BE2C (cell line): ENCODE data around the gene DROSHA.

Experiments used
- DNase-seq: peaks from one replicate; pipeline ENCODE4 v3.0.0-alpha.2; 2020
- H3K27me3 ChIP-seq: fragments of 250-450 bp; sonication (Bioruptor Pico); 2 replicates; pipeline ENCODE4 v1.5.1; 2020; ENCODE audit warnings: mild to moderate bottlenecking
- H3K36me3 ChIP-seq: fragments of 250-450 bp; sonication (Bioruptor Pico); 2 replicates; pipeline ENCODE4 v1.5.1; 2020; ENCODE audit warnings: mild to moderate bottlenecking
- H3K4me1 ChIP-seq: fragments of 250-450 bp; sonication (Bioruptor Pico); 2 replicates; pipeline ENCODE4 v1.5.1; 2020
- H3K4me3 ChIP-seq: 2 replicates; pipeline ENCODE4 v1.5.1; 2011; ENCODE audit warnings: low read depth, low read length
- H3K9me3 ChIP-seq: fragments of 250-450 bp; sonication (Bioruptor Pico); 2 replicates; pipeline ENCODE4 v1.5.1; 2020
- CTCF ChIP-seq: IDR thresholded peaks from 2 replicates; pipeline ENCODE4 v1.5.1; 2012; ENCODE audit warnings: mild to moderate bottlenecking, low read depth, low read length

Gene DROSHA

DNA sequence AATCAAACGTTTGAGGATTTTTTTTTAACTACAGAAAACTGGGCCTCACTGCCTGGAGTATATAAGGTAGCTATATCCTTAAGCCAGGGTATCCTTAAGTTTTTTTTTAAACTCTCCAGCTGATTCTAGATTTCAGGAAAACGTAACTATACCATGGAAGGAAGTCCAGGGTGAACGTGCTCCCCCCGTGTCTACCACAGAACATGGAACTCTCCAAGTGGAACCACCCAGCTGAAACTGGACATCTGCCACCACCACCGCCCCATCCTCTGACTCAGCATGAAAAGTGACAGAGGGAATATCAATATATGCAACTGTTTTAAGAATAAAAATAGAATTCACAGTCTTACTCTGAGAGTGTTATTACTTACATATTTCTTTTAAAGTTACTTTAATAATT is 61.3 kb downstream of the DROSHA start:
- no peaks in the 10 kb centered on the region for H3K9me3 ChIP-seq
- peak; percentile 29 for DNase-seq
- H3K4me3 ChIP-seq: no peak overlapping the region
- peaks cover 43% of the 10 kb centered on the region for H3K36me3 ChIP-seq
- no peaks in the 10 kb centered on the region for H3K4me1 ChIP-seq
- TF ChIP-seq CTCF: no peak
- H3K27me3 ChIP-seq: no peaks in the 10 kb centered on the region

DNA sequence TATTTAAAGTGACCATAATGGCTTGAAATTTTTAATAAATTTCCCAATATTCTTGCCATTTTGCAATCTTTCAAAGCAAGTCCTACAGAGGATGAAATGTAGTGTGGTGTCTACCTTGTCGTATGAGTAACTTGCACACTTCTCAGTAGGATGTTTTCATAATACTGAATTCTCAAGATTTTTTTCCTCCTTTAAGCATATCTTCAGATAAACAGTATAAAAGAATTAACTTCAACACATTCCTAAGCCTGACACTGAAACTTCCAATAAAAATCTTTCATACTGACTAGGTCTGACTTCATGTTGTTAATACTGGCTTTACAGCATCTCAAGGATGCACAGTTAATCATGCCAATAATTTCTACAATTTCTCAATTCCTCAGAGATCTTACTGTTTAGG is 62.0 kb downstream of the DROSHA start:
- no peaks in the 10 kb centered on the region for H3K27me3 ChIP-seq
- no peak for DNase-seq
- no peak for TF ChIP-seq CTCF
- H3K9me3 ChIP-seq: no peaks in the 10 kb centered on the region
- peaks cover 46% of the 10 kb centered on the region for H3K36me3 ChIP-seq
- no peak overlapping the region for H3K4me3 ChIP-seq
- no peaks in the 10 kb centered on the region for H3K4me1 ChIP-seq

DNA sequence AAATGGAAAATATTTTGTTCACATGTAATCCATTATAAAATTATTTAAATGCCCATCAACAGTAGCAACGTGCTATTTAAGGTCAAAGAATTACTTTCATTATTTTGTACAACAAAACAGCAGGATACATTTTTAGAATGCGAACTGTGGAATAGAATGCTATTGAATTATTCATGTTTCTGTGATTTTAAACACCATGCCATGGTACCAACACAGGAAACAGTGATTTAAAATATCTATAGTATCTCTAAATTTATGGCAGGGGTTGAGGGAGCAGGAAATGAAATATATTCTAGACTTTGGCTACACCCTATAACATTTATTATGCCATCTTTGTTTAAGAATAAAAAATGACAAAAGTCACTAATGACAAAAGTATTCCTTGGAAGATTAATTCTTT is 62.4 kb downstream of the DROSHA start:
- H3K36me3 ChIP-seq: peaks cover 46% of the 10 kb centered on the region
- no peaks in the 10 kb centered on the region for H3K27me3 ChIP-seq
- H3K4me3 ChIP-seq: no peak overlapping the region
- no peaks in the 10 kb centered on the region for H3K4me1 ChIP-seq
- no peak for TF ChIP-seq CTCF
- DNase-seq: no peak
- no peaks in the 10 kb centered on the region for H3K9me3 ChIP-seq

GRCh38 chr5:31465291-31465690 is 66.6 kb downstream of the DROSHA start:
- Histone ChIP-seq H3K4me1 (no peaks in the 10 kb centered on the region), H3K36me3 (peaks cover 65% of the 10 kb centered on the region), H3K4me3 (no peak overlapping the region), H3K9me3 (no peaks in the 10 kb centered on the region), H3K27me3 (no peaks in the 10 kb centered on the region)
- DNase-seq: no peak
- no peak for TF ChIP-seq CTCF

DNA sequence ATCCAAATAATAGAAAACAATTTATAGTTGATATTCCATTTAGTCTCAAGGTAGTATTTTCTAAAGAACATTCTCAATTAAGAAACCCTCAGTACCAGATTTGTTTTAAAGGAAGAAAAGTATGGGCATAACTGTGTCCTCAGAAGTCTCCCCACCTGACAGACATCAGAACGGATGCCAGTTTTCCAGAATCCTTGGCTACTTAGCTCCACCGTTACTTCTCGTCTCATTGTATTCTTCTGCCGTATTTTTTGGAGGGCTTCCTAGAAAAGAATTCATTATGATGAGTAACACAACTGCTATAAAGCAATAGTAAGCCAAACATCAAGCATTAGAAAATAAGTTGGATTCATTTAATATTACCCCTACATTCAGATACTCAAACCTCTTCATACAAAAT is 67.8 kb downstream of the DROSHA start:
- DNase-seq: no peak
- no peaks in the 10 kb centered on the region for H3K9me3 ChIP-seq
- H3K36me3 ChIP-seq: peaks cover 69% of the 10 kb centered on the region
- no peaks in the 10 kb centered on the region for H3K4me1 ChIP-seq
- H3K4me3 ChIP-seq: no peak overlapping the region
- H3K27me3 ChIP-seq: no peaks in the 10 kb centered on the region
- no peak for TF ChIP-seq CTCF

DNA sequence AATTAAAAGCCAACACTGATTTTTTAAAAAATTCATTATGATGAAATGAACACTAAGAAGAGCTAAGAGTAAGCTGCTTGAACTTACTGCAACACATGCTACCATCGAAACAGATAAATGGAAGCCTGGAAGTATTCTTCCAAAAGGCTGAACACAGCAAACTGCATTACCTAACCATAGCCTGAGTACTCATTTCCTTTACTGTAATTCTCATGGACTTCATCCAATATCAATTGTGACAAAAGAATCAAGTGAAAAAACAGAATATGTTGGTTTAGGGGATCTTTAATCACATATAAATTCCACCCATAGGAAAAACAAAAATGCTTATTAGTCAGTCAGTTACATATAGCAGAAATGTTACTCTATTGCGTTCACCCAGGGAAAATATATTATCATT is 68.5 kb downstream of the DROSHA start:
- Histone ChIP-seq H3K4me3 (no peak overlapping the region), H3K4me1 (no peaks in the 10 kb centered on the region), H3K9me3 (no peaks in the 10 kb centered on the region), H3K36me3 (peaks cover 68% of the 10 kb centered on the region), H3K27me3 (no peaks in the 10 kb centered on the region)
- DNase-seq: no peak
- TF ChIP-seq CTCF: no peak
